Thoracic aorta endothelial cell (primary cell): Measurements from ENCODE around the gene CYP4F11. TPM values are rescaled to one million over a fixed set of nuclear protein-coding genes. Genes with fewer than 3 reads are reported as not detected.

ENCODE experiments used
- small RNA-seq: library from RNA; depleted of rRNA; stranded (forward); fragments of <200 nt; gene quantifications from one replicate; pipeline ENCODE3, GENCODE V24; 2012
- total RNA-seq: library from RNA; depleted of rRNA; stranded (reverse); fragments of >200 nt; gene quantifications from 2 replicates; pipeline ENCODE4 v1.2.3, GENCODE V29; 2012

CYP4F11 gene
- not detected in 2 replicates for total RNA-seq

GRCh38 chr19:15934332-15935078 lies at the start of gene CYP4F11:
TSS of gene CYP4F11 (minus strand) at chr19:15934529. CDS start at chr19:15934408, 121 bp downstream.

GRCh38 chr19:15948223-15949058 lies 14.1 kb upstream of the CYP4F11 start, which contains the start of gene OR10H4:
TSS of gene OR10H4 (plus strand) at chr19:15949008. CDS start at chr19:15949008, 0 bp downstream.

GRCh38 chr19:15897738-15898276 lies 36.5 kb downstream of the CYP4F11 start, which contains the start of gene CYP4F2:
TSS of gene CYP4F2 (minus strand) at chr19:15898074. CDS start at chr19:15897611, 463 bp downstream.

Small RNA genes lying within 50 kb of the gene (small RNA-seq; reads per million reads assigned to genes)
- gene CYP4F36P, result not detected

Other genes starting within 250 kb of the CYP4F11 start
- gene OR10H2, start 206.5 kb downstream of the CYP4F11 start, total RNA-seq, result not detected in 2 replicates
- gene OR10H3, start 196.5 kb downstream of the CYP4F11 start, total RNA-seq, result not detected in 2 replicates
- gene OR10H5, start 146.9 kb downstream of the CYP4F11 start, total RNA-seq, result not detected in 2 replicates
- not detected in 2 replicates for gene OR10H1, start 118.9 kb downstream of the CYP4F11 start, total RNA-seq
- gene CYP4F2, start 36.5 kb downstream of the CYP4F11 start, total RNA-seq, result not detected in 2 replicates
- gene OR10H4, start 14.5 kb upstream of the CYP4F11 start, total RNA-seq, result not detected in 2 replicates
- 1,122 and 1,176 TPM in 2 replicates for gene TPM4, start 142.0 kb upstream of the CYP4F11 start, total RNA-seq
- gene RAB8A, start 177.4 kb upstream of the CYP4F11 start, total RNA-seq, result 77.3 and 94.0 TPM in 2 replicates
- gene HSH2D, start 209.2 kb upstream of the CYP4F11 start, total RNA-seq, result not detected in 2 replicates
- gene CIB3, start 239.0 kb upstream of the CYP4F11 start, total RNA-seq, result not detected in 2 replicates